GM06990 (cell line): ENCODE data around the gene TSHZ1.

Experiments used
- DNase-seq: peaks from one replicate; pipeline ENCODE4 v3.0.0-alpha.2; 2011; ENCODE audit not compliant: insufficient read length; ENCODE audit errors: extremely low read depth
- H3K27me3 ChIP-seq: replicated peaks from 2 replicates; pipeline ENCODE4 v1.6.0; 2011; ENCODE audit warnings: low read length; ENCODE audit not compliant: control insufficient read depth, insufficient read depth
- H3K36me3 ChIP-seq: 2 replicates; pipeline ENCODE4 v1.5.1; 2011; ENCODE audit warnings: low read length; ENCODE audit not compliant: control insufficient read depth, insufficient read depth
- H3K4me3 ChIP-seq: replicated peaks from 2 replicates; pipeline ENCODE4 v1.5.1; 2011; ENCODE audit warnings: low read depth, mild to moderate bottlenecking, control low read depth, low read length
- CTCF ChIP-seq: IDR thresholded peaks from 2 replicates; pipeline ENCODE4 v1.5.1; 2011; ENCODE audit warnings: low read length, control low read depth, mild to moderate bottlenecking, inconsistent platforms; ENCODE audit not compliant: insufficient read depth, poor library complexity, severe bottlenecking

The TSHZ1 gene

GRCh38 chr18:75253784-75254183 lies 43.2 kb downstream of the TSHZ1 start:
- TF ChIP-seq CTCF, result no peak

GRCh38 chr18:75255094-75255493 lies 44.5 kb downstream of the TSHZ1 start:
- Histone ChIP-seq H3K4me3 (no peak overlapping the region), H3K36me3 (no peaks in the 10 kb centered on the region)
- no peak for DNase-seq

More at GRCh38 chr18:75253784-75254183, 43.2 kb downstream of the TSHZ1 start:
- no peaks in the 10 kb centered on the region for H3K27me3 ChIP-seq
- H3K4me3 ChIP-seq, result no peak overlapping the region
- no peaks in the 10 kb centered on the region for H3K36me3 ChIP-seq
- DNase-seq, result no peak

GRCh38 chr18:75256376-75256775 lies 45.8 kb downstream of the TSHZ1 start:
- no peak for TF ChIP-seq CTCF
- Histone ChIP-seq H3K27me3 (no peaks in the 10 kb centered on the region), H3K4me3 (no peak overlapping the region), H3K36me3 (no peaks in the 10 kb centered on the region)
- no peak for DNase-seq

More at GRCh38 chr18:75255094-75255493, 44.5 kb downstream of the TSHZ1 start:
- H3K27me3 ChIP-seq, result no peaks in the 10 kb centered on the region
- TF ChIP-seq CTCF, result no peak

- no peak for DNase-seq
- no peak for TF ChIP-seq CTCF
- no peaks in the 10 kb centered on the region for H3K36me3 ChIP-seq
- H3K27me3 ChIP-seq, result no peaks in the 10 kb centered on the region
- H3K4me3 ChIP-seq, result no peak overlapping the region
These were observed 47.0 kb downstream of the TSHZ1 start for GRCh38 chr18:75257605-75258004.

GRCh38 chr18:75261430-75262223 lies 51.0 kb downstream of the TSHZ1 start:
- DNase-seq, result peak; percentile 34
- TF ChIP-seq CTCF, result no peak
- Histone ChIP-seq H3K4me3 (peak overlapping the region; percentile 27), H3K27me3 (no peaks in the 10 kb centered on the region), H3K36me3 (no peaks in the 10 kb centered on the region)
